A673 (cell line): ENCODE data around the gene WDR27. TPM values are rescaled to one million over a fixed set of nuclear protein-coding genes. Genes with fewer than 3 reads are reported as not detected.
"Not testable (repeated sequence)": the region's sequence is repeated elsewhere in the genome, so short reads cannot be mapped to it uniquely, and the experiment has no call there.

ENCODE experiments used
- BruUV-seq: library from RNA; stranded (reverse); fragments of 400-500 nt; replicated peaks from 2 replicates; lab custom pipeline; 2021; lab: Mats Ljungman, UMichigan
- CTCF ChIA-PET: fragments of 300-600 bp; sonication (Branson Sonifier 250); formaldehyde crosslinking; loops from one replicate; lab custom pipeline; 2022; ENCODE audit warnings: antibody characterized with exemption; lab: Charles Lee
- POLR2A ChIA-PET: fragments of 300-600 bp; sonication (Branson Sonifier 250); formaldehyde crosslinking; loops from one replicate; lab custom pipeline; 2022; ENCODE audit warnings: antibody characterized with exemption; ENCODE audit not compliant: low non-redundant PET; lab: Charles Lee
- DNase-seq: peaks from one replicate; pipeline ENCODE4 v3.0.0-alpha.2; 2015; ENCODE audit warnings: low spot score
- H3K27ac ChIP-seq: fragments of 200-600 bp; sonication (generic); 2 replicates; pipeline ENCODE4 v1.5.1; 2016; ENCODE audit warnings: mixed run types, low read depth, mild to moderate bottlenecking, mixed read lengths, antibody characterized with exemption, low read length; ENCODE audit not compliant: poor library complexity, severe bottlenecking
- H3K27me3 ChIP-seq: fragments of 200-600 bp; sonication (generic); replicated peaks from 2 replicates; pipeline ENCODE4 v1.6.1; 2017; ENCODE audit warnings: mixed run types, low read depth, mild to moderate bottlenecking, mixed read lengths, antibody characterized with exemption, low read length; ENCODE audit not compliant: insufficient read depth, poor library complexity
- H3K36me3 ChIP-seq: fragments of 200-600 bp; sonication (generic); 2 replicates; pipeline ENCODE4 v1.6.1; 2016; ENCODE audit warnings: mixed run types, mild to moderate bottlenecking, mixed read lengths, antibody characterized with exemption, low read length; ENCODE audit not compliant: insufficient read depth, poor library complexity, severe bottlenecking
- H3K4me1 ChIP-seq: fragments of 200-600 bp; sonication (generic); 2 replicates; pipeline ENCODE4 v1.6.1; 2017; ENCODE audit warnings: mixed run types, mild to moderate bottlenecking, mixed read lengths, antibody characterized with exemption, low read length; ENCODE audit not compliant: insufficient read depth, poor library complexity, severe bottlenecking
- H3K4me3 ChIP-seq: fragments of 200-600 bp; sonication (generic); 2 replicates; pipeline ENCODE4 v1.5.1; 2016; ENCODE audit warnings: low read depth, mixed run types, mild to moderate bottlenecking, mixed read lengths, low read length; ENCODE audit not compliant: poor library complexity, severe bottlenecking
- H3K9me3 ChIP-seq: fragments of 200-600 bp; sonication (generic); 2 replicates; pipeline ENCODE4 v1.6.1; 2016; ENCODE audit warnings: mixed run types, low read depth, mild to moderate bottlenecking, mixed read lengths, antibody characterized with exemption, low read length; ENCODE audit not compliant: poor library complexity, severe bottlenecking
- CTCF ChIP-seq: fragments of 300-800, 200-600 bp; sonication (generic); conservative IDR thresholded peaks from 2 replicates; pipeline ENCODE4 v1.5.1; 2017; ENCODE audit warnings: low read depth, mild to moderate bottlenecking, antibody characterized with exemption, low read length, moderate library complexity, mixed read lengths
- EZH2 ChIP-seq: fragments of 200-600 bp; sonication (generic); IDR thresholded peaks from 2 replicates; pipeline ENCODE4 v1.6.1; 2017; ENCODE audit warnings: borderline replicate concordance, low read depth, mild to moderate bottlenecking, mixed read lengths, antibody characterized with exemption, low read length; ENCODE audit not compliant: poor library complexity, severe bottlenecking
- intact Hi-C: fragments of 100-400 bp; cut with micrococcal nuclease; formaldehyde crosslinking; loops from one replicate; pipeline ENCODE4 v1.10.0; 2022; ENCODE audit not compliant: unreplicated experiment
- total RNA-seq: library from RNA; stranded (reverse); gene quantifications from 2 replicates; pipeline ENCODE4 v1.2.3, GENCODE V29; 2021

WDR27 gene
- total RNA-seq, 1 experiment from 2014 or later = 77.3 TPM

DNA sequence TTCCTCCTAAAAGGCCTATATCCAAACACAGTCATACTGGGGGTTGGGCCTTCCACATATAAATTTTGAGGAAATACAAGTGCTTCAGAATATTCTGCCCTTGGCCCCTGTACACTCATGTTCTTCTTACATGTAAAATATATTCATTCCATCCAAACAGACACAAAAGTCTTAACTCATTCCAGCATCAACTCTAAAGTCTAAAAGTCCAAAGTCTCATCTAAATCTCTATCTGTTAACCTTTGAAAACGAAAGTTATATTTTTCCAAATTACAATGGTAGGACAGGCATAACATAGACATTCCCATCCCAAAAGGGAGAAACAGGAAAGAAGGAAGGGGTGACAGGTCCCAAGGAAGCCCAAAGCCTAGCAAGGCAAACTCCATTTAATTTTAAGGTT is 232.8 kb downstream of the WDR27 start:
- H3K9me3 ChIP-seq = no peaks in the 10 kb centered on the region
- no peaks in the 10 kb centered on the region for H3K27me3 ChIP-seq
- DNase-seq = no peak
- H3K4me3 ChIP-seq = no peak overlapping the region
- no peaks in the 10 kb centered on the region for H3K4me1 ChIP-seq
- no TSS peak for BruUV-seq
- CTCF ChIA-PET = no interaction called here
- POLR2A ChIA-PET = no interaction called here
- intact Hi-C loops = no loop called here
- TF ChIP-seq CTCF (no peak), EZH2 (no peak)
- no peak overlapping the region for H3K27ac ChIP-seq
- H3K36me3 ChIP-seq = no peaks in the 10 kb centered on the region

DNA sequence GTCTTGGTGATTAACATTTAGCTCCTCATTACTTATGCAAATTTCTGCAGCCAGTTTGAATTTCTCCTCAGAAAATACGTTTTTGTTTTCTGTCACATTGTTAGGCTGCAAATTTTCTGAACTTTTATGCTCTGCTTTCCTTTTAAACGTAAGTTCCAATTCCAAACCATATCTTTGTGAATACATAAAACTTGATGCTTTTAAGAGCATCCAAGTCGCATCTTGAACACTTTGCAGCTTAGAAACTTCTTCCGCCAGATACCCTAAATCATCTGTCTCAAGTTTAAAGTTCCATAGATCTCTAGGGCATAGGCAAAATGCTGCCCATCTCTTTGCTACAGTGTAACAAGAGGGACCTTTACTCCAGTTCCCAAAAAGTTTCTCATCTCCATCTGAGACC is 234.1 kb downstream of the WDR27 start:
- CTCF ChIA-PET, H3K27ac ChIP-seq, H3K4me3 ChIP-seq, BruUV-seq, intact Hi-C loops, POLR2A ChIA-PET, H3K36me3 ChIP-seq, H3K27me3 ChIP-seq, H3K9me3 ChIP-seq, H3K4me1 ChIP-seq, DNase-seq: not testable (repeated sequence)

- H3K9me3 ChIP-seq, BruUV-seq, POLR2A ChIA-PET, H3K4me1 ChIP-seq, CTCF ChIA-PET, H3K36me3 ChIP-seq, H3K27ac ChIP-seq, intact Hi-C loops, DNase-seq, H3K27me3 ChIP-seq, H3K4me3 ChIP-seq: not testable (repeated sequence)
These were observed 235.6 kb downstream of the WDR27 start for GRCh38 chr6:169466256-169466655.

DNA sequence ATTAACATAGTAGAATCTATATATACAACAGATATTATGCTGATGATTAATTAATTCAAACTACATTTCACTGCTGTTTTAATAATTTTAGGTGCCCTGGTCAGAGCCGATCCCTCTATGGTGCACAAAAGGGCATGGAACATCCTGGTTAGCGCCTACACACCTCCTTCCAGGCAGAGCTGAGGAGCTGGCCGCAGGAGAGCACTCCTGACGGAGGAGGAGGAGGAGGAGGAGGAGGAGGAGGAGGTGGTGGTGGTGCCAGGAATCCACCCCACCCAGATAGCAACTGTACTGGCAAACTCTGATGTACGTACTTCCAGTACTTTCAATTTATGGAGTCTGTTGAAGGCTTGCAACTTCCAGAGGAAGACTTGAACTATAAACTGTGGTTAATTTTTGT is 244.1 kb downstream of the WDR27 start:
- no peak overlapping the region for H3K27ac ChIP-seq
- no peaks in the 10 kb centered on the region for H3K27me3 ChIP-seq
- POLR2A ChIA-PET = no interaction called here
- no peak for TF ChIP-seq CTCF
- H3K4me3 ChIP-seq = no peak overlapping the region
- BruUV-seq = no TSS peak
- H3K36me3 ChIP-seq = no peaks in the 10 kb centered on the region
- intact Hi-C loops = no loop called here
- H3K9me3 ChIP-seq = no peaks in the 10 kb centered on the region
- CTCF ChIA-PET = no interaction called here
- H3K4me1 ChIP-seq = no peaks in the 10 kb centered on the region
- no peak for DNase-seq
